HepG2 (cell line): Measurements from ENCODE around the gene WDR93. TPM values are rescaled to one million over a fixed set of nuclear protein-coding genes. Genes with fewer than 3 reads are reported as not detected.

Source experiments
- HDAC2 ChIP-seq: sonication (generic); formaldehyde crosslinking; IDR thresholded peaks from 2 replicates; pipeline ENCODE4 v1.4.0; 2020; ENCODE audit warnings: missing genetic modification reagents
- NCOA1 ChIP-seq: sonication (generic); formaldehyde crosslinking; IDR thresholded peaks from 2 replicates; pipeline ENCODE4 v1.9.0; 2021; ENCODE audit warnings: missing genetic modification reagents
- XRCC5 ChIP-seq: fragments of 200-400 bp; formaldehyde crosslinking; optimal IDR thresholded peaks from 2 replicates; pipeline ENCODE3; 2017; ENCODE audit warnings: mild to moderate bottlenecking, low read length
- YEATS2 ChIP-seq: sonication (generic); formaldehyde crosslinking; IDR thresholded peaks from 2 replicates; pipeline ENCODE4 v1.4.0; 2020; ENCODE audit warnings: missing genetic modification reagents, borderline replicate concordance
- ZBTB1 ChIP-seq: sonication (generic); formaldehyde crosslinking; IDR thresholded peaks from 2 replicates; pipeline ENCODE4 v1.4.0; 2020; ENCODE audit warnings: missing genetic modification reagents, borderline replicate concordance
- ZBTB20 ChIP-seq: sonication (generic); formaldehyde crosslinking; IDR thresholded peaks from 2 replicates; pipeline ENCODE4 v1.8.1; 2023; ENCODE audit warnings: missing genetic modification reagents, low read depth, mild to moderate bottlenecking, borderline replicate concordance
- ZBTB3 ChIP-seq: sonication (generic); formaldehyde crosslinking; IDR thresholded peaks from 2 replicates; pipeline ENCODE4 v1.4.0; 2020; ENCODE audit warnings: low read depth, mild to moderate bottlenecking, moderate library complexity, missing genetic modification reagents, borderline replicate concordance
- ZNF121 ChIP-seq: sonication (generic); formaldehyde crosslinking; IDR thresholded peaks from 2 replicates; pipeline ENCODE4 v1.5.0; 2020; ENCODE audit warnings: mild to moderate bottlenecking, missing genetic modification reagents
- ZNF24 ChIP-seq: fragments of 450-650 bp; IDR thresholded peaks from 2 replicates; pipeline ENCODE4 v1.6.1; 2017; ENCODE audit warnings: antibody characterized with exemption, mild to moderate bottlenecking
- ZNF350 ChIP-seq: sonication (generic); formaldehyde crosslinking; IDR thresholded peaks from 2 replicates; pipeline ENCODE4 v1.4.0; 2020; ENCODE audit warnings: mild to moderate bottlenecking, low read depth, missing genetic modification reagents, borderline replicate concordance
- ZNF407 ChIP-seq: sonication (generic); formaldehyde crosslinking; IDR thresholded peaks from one replicate; pipeline ENCODE4 v1.5.1; 2020; ENCODE audit warnings: mild to moderate bottlenecking, missing genetic modification reagents; ENCODE audit errors: not compliant biosample characterization
- ZNF574 ChIP-seq: sonication (generic); formaldehyde crosslinking; IDR thresholded peaks from 2 replicates; pipeline ENCODE4 v1.4.0; 2020; ENCODE audit warnings: missing genetic modification reagents
- ZNF605 ChIP-seq: sonication (generic); formaldehyde crosslinking; IDR thresholded peaks from 2 replicates; pipeline ENCODE4 v1.8.0; 2022; ENCODE audit warnings: mild to moderate bottlenecking, missing genetic modification reagents
- ZNF768 ChIP-seq: sonication (generic); formaldehyde crosslinking; IDR thresholded peaks from 2 replicates; pipeline ENCODE4 v1.4.0; 2020; ENCODE audit warnings: missing genetic modification reagents
- polyA plus RNA-seq, 8 experiments: library from polyadenylated mRNA; depleted of rRNA in 3 of 8; stranded (reverse) in 7 of 8; unstranded in 1 of 8; fragments of >200 nt; fragmentation: Illumina TruSeq in 4 of 8; extraction: Trizol in 4 of 8; gene quantifications; 2 replicates each; pipeline versions ENCODE4 v1.2.1 to v1.2.3, GENCODE V29; 2011 to 2016; ENCODE audit warnings: low read depth in 4 of 8, missing spikeins in 1 of 8, mixed read lengths in 1 of 8; ENCODE audit not compliant: insufficient read depth in 1 of 8
- total RNA-seq, 5 experiments: library from RNA; depleted of rRNA; stranded (reverse); fragments of >200 nt; fragmentation: Illumina TruSeq; extraction: Trizol; gene quantifications; 2 replicates each; pipeline ENCODE4 v1.2.3, GENCODE V29; 2016; ENCODE audit warnings: low read depth in 1 of 5

The WDR93 gene
- total and polyA plus RNA-seq, 2 of the 13 experiments (the other 11 are each of a cell fraction or from before 2014, with no cell fraction given): 0.07 TPM; not detected in 1

- 0 out of 2 replicates have a peak, but pooled peaks have one; percentile 38 for TF ChIP-seq ZNF574 (CRISPR knock-in tag)
- peak; percentile 30 for TF ChIP-seq ZNF407 (CRISPR knock-in tag)
- TF ChIP-seq ZNF121 (CRISPR knock-in tag): peak; percentile 23; the same call in 1 of the 2 replicates
- peak; percentile 55; the same call in 1 of the 2 replicates for TF ChIP-seq ZNF350 (CRISPR knock-in tag)
- TF ChIP-seq ZNF605 (CRISPR knock-in tag): peak; percentile 55; the same call in 1 of the 2 replicates
- TF ChIP-seq ZBTB3 (CRISPR knock-in tag): no peak
- TF ChIP-seq XRCC5: peak; percentile 52
- TF ChIP-seq HDAC2: peak; percentile 48; the same call in 1 of the 2 replicates
- TF ChIP-seq ZBTB1: no peak
- no peak for TF ChIP-seq ZNF24
- TF ChIP-seq ZBTB20: no peak
- TF ChIP-seq NCOA1 (CRISPR knock-in tag): no peak
- no peak for TF ChIP-seq YEATS2 (CRISPR knock-in tag)
- peak; percentile 53 for TF ChIP-seq ZNF768 (CRISPR knock-in tag)
Observed at GRCh38 chr15:89760303-89761008, 69.8 kb downstream of the WDR93 start (continued).
